ENCODE measurements around the gene FNDC3B.
"Not testable (repeated sequence)": the region's sequence is repeated elsewhere in the genome, so short reads cannot be mapped to it uniquely, and the experiment has no call there.

The FNDC3B gene

GRCh38 chr3:171996178-171996817, 43.1 kb upstream of the FNDC3B start:
- no peak overlapping the region for H3K27ac ChIP-seq (ENCODE audit: extremely low read depth, low read depth, low read length)
- H3K4me3 ChIP-seq (ENCODE audit: low read depth, low read length): no peak overlapping the region
- H3K4me1 ChIP-seq (ENCODE audit: control insufficient read depth, insufficient read depth, low read length): no peaks in the 10 kb centered on the region
- no peaks in the 10 kb centered on the region for H3K36me3 ChIP-seq (ENCODE audit: control insufficient read depth in 2 of 2, insufficient read depth in 1 of 2, low read length in 2 of 2)
- ChIA-PET POLR2A (no interaction called here), CTCF (no interaction called here)
- H3K9me3 ChIP-seq (ENCODE audit: control insufficient read depth, insufficient read depth, low read depth, low read length): no peaks in the 10 kb centered on the region
- TF ChIP-seq SETDB1 (IDR thresholded peaks at IDR 0.05; ENCODE audit: insufficient read length, low read length): peak; percentile 46
- TF ChIP-seq ZNF335 (tag by site-specific recombination; conservative IDR thresholded peaks at IDR 0.05): no peak

GRCh38 chr3:171998731-171999130, 40.6 kb upstream of the FNDC3B start:
- H3K4me1 ChIP-seq (ENCODE audit: control insufficient read depth, insufficient read depth, low read length); H3K27ac ChIP-seq (ENCODE audit: extremely low read depth, low read depth, low read length); H3K9me3 ChIP-seq (ENCODE audit: control insufficient read depth, insufficient read depth, low read depth, low read length); H3K36me3 ChIP-seq (ENCODE audit: control insufficient read depth in 2 of 2, insufficient read depth in 1 of 2, low read length in 2 of 2); H3K4me3 ChIP-seq (ENCODE audit: low read depth, low read length); POLR2A ChIA-PET; CTCF ChIA-PET: not testable (repeated sequence)

GRCh38 chr3:172001616-172002015, 37.8 kb upstream of the FNDC3B start:
- TF ChIP-seq ZNF146 (tag by site-specific recombination; IDR thresholded peaks at IDR 0.05): peak; percentile 82
- H3K4me3 ChIP-seq (ENCODE audit: low read depth, low read length); H3K9me3 ChIP-seq (ENCODE audit: control insufficient read depth, insufficient read depth, low read depth, low read length); H3K4me1 ChIP-seq (ENCODE audit: control insufficient read depth, insufficient read depth, low read length); H3K36me3 ChIP-seq (ENCODE audit: control insufficient read depth in 2 of 2, insufficient read depth in 1 of 2, low read length in 2 of 2); POLR2A ChIA-PET; H3K27ac ChIP-seq (ENCODE audit: extremely low read depth, low read depth, low read length): not testable (repeated sequence)
- CTCF ChIA-PET: interaction anchor here (0.7 kb wide), 1 partner anchor 34 kb away, joined by 4 read pairs; no protein-coding TSS in a partner anchor

GRCh38 chr3:172002512-172003078, 36.8 kb upstream of the FNDC3B start:
- ChIA-PET CTCF (no interaction called here), POLR2A (no interaction called here)
- H3K9me3 ChIP-seq (ENCODE audit: control insufficient read depth, insufficient read depth, low read depth, low read length): no peaks in the 10 kb centered on the region
- no peaks in the 10 kb centered on the region for H3K36me3 ChIP-seq (ENCODE audit: control insufficient read depth in 2 of 2, insufficient read depth in 1 of 2, low read length in 2 of 2)
- H3K27ac ChIP-seq (ENCODE audit: extremely low read depth, low read depth, low read length): no peak overlapping the region
- peak; percentile 78 for TF ChIP-seq PRDM6 (tag by site-specific recombination; IDR thresholded peaks at IDR 0.05)
- no peak for TF ChIP-seq ZNF239 (tag by site-specific recombination; IDR thresholded peaks at IDR 0.05)
- peak; percentile 70 for TF ChIP-seq FEZF1 (tag by site-specific recombination; IDR thresholded peaks at IDR 0.05)
- TF ChIP-seq ZNF266 (tag by site-specific recombination; IDR thresholded peaks at IDR 0.05; ENCODE audit: low read depth): no peak
- TF ChIP-seq TCF7L2 (IDR thresholded peaks at IDR 0.05; ENCODE audit: borderline replicate concordance, low read depth, low read length): peak; percentile 80; the same call in 1 of the 2 replicates
- TF ChIP-seq ZNF19 (tag by site-specific recombination; IDR thresholded peaks at IDR 0.05; ENCODE audit: low read depth): no peak
- TF ChIP-seq ZNF785 (tag by site-specific recombination; IDR thresholded peaks at IDR 0.05): no peak
- no peak overlapping the region for H3K4me3 ChIP-seq (ENCODE audit: low read depth, low read length)
- H3K4me1 ChIP-seq (ENCODE audit: control insufficient read depth, insufficient read depth, low read length): no peaks in the 10 kb centered on the region

- no peak overlapping the region for H3K27ac ChIP-seq (ENCODE audit: extremely low read depth, low read depth, low read length)
- ChIA-PET POLR2A (no interaction called here), CTCF (no interaction called here)
- H3K4me3 ChIP-seq (ENCODE audit: low read depth, low read length): no peak overlapping the region
- H3K36me3 ChIP-seq (ENCODE audit: control insufficient read depth in 2 of 2, insufficient read depth in 1 of 2, low read length in 2 of 2): no peaks in the 10 kb centered on the region
- H3K4me1 ChIP-seq (ENCODE audit: control insufficient read depth, insufficient read depth, low read length): no peaks in the 10 kb centered on the region
- H3K9me3 ChIP-seq (ENCODE audit: control insufficient read depth, insufficient read depth, low read depth, low read length): no peaks in the 10 kb centered on the region
- no peak for TF ChIP-seq ZNF404 (tag by site-specific recombination; IDR thresholded peaks at IDR 0.05)
- no peak for TF ChIP-seq ZNF510 (tag by site-specific recombination; IDR thresholded peaks at IDR 0.05; ENCODE audit: insufficient replicate concordance)
- no peak for TF ChIP-seq ZNF518A (tag by site-specific recombination; conservative IDR thresholded peaks at IDR 0.05; ENCODE audit: low read depth)
- no peak for TF ChIP-seq ZNF146 (tag by site-specific recombination; IDR thresholded peaks at IDR 0.05)
- no peak for TF ChIP-seq GFI1B (tag by site-specific recombination; IDR thresholded peaks at IDR 0.05)
- TF ChIP-seq ZNF394 (tag by site-specific recombination; IDR thresholded peaks at IDR 0.05; ENCODE audit: borderline replicate concordance): no peak
- TF ChIP-seq ZNF121 (tag by site-specific recombination; IDR thresholded peaks at IDR 0.05): no peak
- no peak for TF ChIP-seq ZNF530 (tag by site-specific recombination; IDR thresholded peaks at IDR 0.05; ENCODE audit: low read depth)
- TF ChIP-seq ZNF354C (tag by site-specific recombination; IDR thresholded peaks at IDR 0.05; ENCODE audit: borderline replicate concordance, low read depth): no peak
- TF ChIP-seq SETDB1 (IDR thresholded peaks at IDR 0.05; ENCODE audit: insufficient read length, low read length): no peak
These were observed 36.2 kb upstream of the FNDC3B start for GRCh38 chr3:172003146-172003545.
